Stimulated activated naive CD4-positive, alpha-beta T cell (primary cell): ENCODE data around the gene DNAJC13.
"Not testable (repeated sequence)": the region's sequence is repeated elsewhere in the genome, so short reads cannot be mapped to it uniquely, and the experiment has no call there.

Source experiments
- DNase-seq, 6 experiments: peaks; one replicate each; lab custom pipeline; 2025; lab: John Stamatoyannopoulos, UW

The DNAJC13 gene

GRCh38 chr3:132543011-132543739 lies 125.9 kb downstream of the DNAJC13 start:
- DNase-seq, result no peak

DNA sequence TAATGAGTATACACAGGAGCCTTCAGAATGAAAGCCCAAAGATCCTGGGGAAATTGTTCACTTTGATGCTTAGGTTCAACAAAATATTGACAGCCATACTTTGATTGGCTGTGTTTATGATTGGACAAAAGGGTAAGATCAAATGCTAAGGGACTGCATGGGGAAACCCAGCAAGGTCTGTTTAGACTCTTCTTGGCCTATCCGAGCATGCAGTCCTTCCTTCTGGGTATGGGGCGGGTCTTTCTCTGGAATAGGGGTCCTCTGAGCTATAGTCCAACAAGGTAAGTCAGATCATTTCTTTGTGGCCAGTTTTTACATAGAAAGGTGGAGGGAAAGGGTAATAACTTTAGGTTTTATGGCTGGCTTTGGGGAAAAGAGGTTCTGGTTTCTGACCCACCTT lies 126.8 kb downstream of the DNAJC13 start:
- DNase-seq, result no peak

DNA sequence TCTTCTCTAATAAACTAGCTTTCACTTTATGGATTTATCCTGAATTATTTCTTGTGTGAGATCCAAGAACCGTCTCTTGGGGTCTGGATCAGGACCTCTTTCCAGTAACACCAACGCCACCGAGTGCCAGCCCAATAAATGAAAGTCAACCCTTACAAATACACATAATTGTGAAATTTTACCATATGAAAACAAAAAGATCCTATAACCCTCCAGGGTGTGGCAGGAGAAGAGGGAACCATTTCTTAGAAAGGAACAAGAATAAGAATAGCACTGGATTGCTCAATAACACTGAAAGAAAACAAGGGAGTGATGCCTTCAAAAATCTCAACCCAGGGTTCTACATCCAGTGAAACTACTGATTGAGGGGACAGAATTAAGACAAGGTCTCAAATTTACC lies 128.2 kb downstream of the DNAJC13 start:
- DNase-seq, result no peak

DNA sequence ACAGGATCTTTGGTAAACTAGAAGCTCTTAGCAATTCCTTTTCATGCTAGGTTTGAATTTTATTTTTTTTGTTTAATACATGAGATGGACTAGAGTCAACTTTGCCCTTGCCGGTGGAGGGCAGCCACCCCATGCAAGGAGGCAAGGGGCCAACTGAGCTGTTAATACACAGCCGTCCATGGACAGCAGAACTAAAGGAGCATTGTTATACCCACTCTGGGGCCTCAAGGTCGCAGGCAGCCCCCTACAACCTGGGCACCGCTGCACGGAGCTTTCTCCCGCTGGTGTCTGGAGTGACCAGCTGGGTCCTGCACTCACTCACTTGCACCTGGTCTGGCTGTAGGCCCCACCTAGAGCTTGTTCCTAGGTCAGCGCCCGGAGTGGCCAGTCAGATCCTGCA lies 131.9 kb downstream of the DNAJC13 start:
- DNase-seq, result no peak

- DNase-seq, result no peak
These were observed 132.7 kb downstream of the DNAJC13 start for GRCh38 chr3:132549890-132550578.

- DNase-seq, result no peak
These were observed 133.4 kb downstream of the DNAJC13 start for GRCh38 chr3:132550579-132551305.

GRCh38 chr3:132553826-132554225 lies 136.5 kb downstream of the DNAJC13 start:
- no peak for DNase-seq

DNA sequence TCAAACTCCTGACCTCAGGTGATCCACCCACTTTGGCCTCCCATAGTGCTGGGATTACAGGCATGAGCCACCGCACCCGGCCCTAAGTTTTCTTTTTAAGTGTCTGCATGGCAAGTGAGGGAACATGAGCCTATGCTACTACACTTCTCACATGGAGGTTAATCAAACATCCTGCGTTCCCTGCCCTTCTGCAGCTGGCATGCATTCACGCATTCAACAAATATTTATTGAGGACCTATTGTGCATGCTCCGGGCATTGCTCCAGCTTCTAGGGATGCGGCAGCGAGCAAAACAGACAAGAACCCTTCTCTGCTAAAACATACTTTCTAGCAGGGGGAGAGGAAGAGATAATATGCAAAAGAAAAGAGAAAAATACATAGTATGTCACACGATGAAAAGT lies 137.1 kb downstream of the DNAJC13 start:
- DNase-seq, result no peak

DNA sequence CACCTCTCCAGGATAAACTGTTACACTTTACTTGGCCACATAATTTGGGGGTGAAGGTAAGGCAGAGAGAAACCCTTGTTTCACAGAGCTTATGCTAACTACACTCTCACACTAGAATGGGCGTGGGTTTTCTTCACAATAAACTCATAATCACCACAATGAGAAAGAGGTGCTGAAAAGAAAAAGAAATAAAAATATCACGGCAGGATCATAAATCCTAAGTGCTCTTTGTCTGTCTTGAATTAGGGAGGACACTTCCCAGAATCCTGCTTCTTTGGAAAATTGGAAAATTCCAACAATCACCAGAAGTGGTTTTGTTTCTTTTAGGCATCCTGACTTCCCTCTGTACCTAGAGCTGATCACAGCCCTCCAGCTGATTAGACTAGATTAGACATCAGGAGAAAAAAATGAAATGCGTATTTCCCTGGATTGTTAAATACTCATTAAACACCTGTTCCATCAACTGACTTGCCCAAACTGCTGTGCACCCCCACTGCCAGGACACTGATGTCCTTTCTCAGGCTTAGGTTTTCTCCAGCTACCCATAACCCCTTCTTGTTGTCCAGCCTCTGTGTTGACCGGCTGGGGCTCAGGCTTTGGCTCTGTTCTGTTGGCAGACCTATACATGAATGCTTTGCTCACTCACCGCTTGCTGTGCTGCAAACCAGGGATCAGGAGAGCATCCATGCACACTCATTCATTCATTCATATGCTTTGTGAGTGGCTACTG lies 138.2 kb downstream of the DNAJC13 start:
- no peak for DNase-seq

DNA sequence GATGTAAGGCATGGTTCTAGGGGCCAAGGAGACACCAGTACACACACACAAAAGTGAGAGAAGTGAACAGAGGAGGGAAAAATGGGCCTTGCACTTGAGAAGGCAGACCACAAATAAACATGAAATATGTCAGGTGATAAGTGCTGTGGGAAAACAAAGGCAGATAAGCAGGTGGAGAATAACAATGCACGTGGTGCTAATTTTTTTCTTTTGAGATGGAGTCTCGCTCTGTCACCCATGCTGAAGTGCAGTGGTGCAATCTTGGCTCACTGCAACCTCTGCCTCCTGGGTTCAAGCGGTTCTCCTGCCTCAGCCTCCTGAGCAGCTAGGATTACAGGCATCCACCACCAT lies 138.7 kb downstream of the DNAJC13 start:
- not testable (repeated sequence) for DNase-seq

GRCh38 chr3:132556508-132557159 lies 139.3 kb downstream of the DNAJC13 start:
- DNase-seq, result no peak

DNA sequence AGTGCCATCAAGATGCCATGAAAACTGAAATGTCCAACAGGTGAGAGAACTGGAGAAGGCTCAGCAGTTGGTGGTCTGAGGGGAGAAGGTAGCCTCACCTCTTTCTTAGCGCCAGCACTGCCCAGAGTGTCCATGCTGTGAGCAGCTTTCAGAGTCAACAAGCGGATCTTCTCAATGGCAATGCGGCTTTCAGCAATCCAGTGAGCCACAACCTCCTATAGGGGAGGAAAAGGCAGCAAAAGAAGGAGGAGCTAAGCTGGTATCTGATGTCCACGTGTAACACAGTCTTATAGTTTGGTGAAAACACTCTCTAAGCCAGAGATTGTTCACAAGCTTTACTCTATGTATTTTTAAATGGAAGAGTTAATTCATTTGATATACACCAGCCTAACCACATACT lies 143.7 kb downstream of the DNAJC13 start:
- no peak for DNase-seq

DNA sequence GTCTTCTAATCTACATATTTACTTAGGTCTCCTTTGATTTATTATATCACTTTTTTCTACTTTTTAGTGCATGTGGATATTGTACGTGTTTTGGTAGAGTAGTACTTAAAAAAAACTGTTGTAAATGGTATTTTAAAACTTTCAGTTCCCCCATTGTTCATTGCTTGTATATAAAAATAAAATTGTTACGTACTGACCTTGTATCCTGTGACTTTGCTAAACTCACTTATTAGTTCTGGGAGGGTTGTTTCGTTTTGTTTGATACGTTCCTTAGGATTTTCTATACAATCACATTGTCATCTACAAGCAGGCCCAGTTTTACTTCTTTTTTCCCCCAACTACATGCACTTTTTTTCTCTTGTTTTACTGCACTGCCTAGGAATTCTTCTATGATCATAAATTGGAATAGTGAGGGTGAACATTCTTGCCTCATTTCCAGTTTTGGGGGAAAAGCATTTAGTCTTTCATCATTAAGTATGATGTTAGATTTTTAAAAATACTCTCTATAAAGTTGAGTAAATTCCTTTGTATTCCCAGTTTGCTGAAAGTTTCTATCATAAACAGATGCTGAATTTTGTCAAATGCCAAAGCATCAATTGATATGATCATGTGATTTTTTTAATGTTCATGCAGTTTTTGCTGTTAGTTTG lies 146.2 kb downstream of the DNAJC13 start:
- DNase-seq, result no peak

DNA sequence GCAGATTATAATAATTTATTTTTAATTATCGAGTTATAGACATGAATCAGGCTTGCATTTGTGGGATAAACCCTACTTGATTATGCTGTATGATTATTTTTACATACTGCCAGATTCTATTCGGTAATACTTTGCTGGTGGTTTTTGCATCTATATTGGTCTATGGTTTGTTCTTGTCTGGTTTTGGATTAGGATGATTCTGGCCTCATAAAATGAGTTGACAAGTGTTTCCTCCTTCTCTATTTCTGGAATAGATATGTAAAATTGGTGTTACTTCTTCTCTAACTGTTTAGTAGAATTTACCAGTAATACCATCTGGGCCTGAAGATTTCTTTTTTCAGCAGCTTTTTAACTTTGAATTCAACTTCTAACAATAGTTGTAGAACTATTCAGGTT lies 146.8 kb downstream of the DNAJC13 start:
- no peak for DNase-seq

GRCh38 chr3:132568422-132568821 lies 151.1 kb downstream of the DNAJC13 start:
- DNase-seq, result no peak

DNA sequence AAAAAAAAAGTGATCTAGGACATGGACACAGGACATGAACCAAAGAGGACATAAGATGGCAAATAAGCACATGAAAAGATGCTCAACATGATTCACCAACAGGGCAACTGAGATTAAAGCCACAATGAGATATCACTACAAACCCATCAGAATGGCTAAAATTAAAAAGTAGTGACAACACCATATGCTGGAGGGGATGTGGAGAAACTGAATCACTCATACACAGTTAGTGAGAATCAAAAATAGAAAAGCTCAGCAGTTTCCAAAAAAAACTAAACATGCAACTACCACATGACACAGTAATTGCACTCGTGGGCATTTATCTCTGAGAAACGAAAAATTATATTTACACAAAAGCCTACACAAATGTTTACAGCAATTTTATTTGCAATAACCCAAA lies 151.9 kb downstream of the DNAJC13 start:
- no peak for DNase-seq

GRCh38 chr3:132569580-132569979 lies 152.3 kb downstream of the DNAJC13 start:
- DNase-seq, result no peak

DNA sequence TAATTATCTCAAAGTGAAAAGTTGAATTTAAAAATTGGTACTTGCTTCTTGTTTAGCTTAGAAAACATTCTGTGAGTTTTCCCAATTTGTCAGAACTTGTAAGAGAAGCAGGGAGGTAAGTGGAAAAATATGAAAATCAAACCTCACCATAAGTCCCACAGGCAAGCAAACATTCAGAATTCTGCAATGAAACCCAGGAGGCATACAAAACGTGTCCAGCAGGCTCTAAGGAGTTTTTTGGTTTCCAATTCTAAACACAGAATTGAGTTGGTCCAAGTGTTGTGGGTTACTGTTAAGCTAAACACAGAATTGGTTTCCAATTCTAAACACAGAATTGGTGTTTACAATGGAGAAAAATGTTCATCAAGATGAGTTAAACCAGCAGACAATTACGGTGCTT lies 152.7 kb downstream of the DNAJC13 start:
- no peak for DNase-seq

- no peak for DNase-seq
These were observed 156.5 kb downstream of the DNAJC13 start for GRCh38 chr3:132573797-132574211.

DNA sequence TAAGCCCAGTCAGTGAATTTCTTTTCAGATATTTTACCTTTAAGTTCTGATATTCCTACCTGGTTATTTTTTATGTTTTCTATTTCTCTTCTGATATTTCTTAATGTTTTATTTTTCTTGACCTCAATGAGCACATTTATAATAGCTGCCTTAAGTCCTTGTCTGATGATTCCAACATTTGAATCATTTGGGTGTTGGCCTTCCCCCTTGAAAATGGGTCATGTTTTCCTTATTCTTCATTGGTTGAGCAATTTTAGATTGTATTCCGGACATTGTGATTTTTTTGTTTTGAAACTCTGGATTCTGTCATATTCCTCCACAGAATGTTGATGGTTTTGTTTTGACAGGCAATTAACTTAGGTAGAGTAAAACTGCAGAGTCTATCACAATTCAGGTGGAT lies 170.1 kb downstream of the DNAJC13 start:
- no peak for DNase-seq
